GM19239 (cell line): ENCODE results near the gene SMNDC1.
"Not testable (repeated sequence)": the region's sequence is repeated elsewhere in the genome, so short reads cannot be mapped to it uniquely, and the experiment has no call there.

ENCODE experiments used
- DNase-seq: peaks from one replicate; pipeline ENCODE4 v3.0.0; 2011; ENCODE audit warnings: low spot score; ENCODE audit not compliant: insufficient read length
- FAIRE-seq: peaks from 2 replicates; lab custom pipeline; 2011; peaks lifted over from hg19 to GRCh38; lab: Jason Lieb, UNC

Gene SMNDC1

GRCh38 chr10:110304780-110305421 is at the start of gene SMNDC1:
SMNDC1 (minus strand) TSS chr10:110304920; CDS start chr10:110303587, 1,333 bp downstream.
- DNase-seq (peak; percentile 97), FAIRE-seq (peak; percentile 100)

DNA sequence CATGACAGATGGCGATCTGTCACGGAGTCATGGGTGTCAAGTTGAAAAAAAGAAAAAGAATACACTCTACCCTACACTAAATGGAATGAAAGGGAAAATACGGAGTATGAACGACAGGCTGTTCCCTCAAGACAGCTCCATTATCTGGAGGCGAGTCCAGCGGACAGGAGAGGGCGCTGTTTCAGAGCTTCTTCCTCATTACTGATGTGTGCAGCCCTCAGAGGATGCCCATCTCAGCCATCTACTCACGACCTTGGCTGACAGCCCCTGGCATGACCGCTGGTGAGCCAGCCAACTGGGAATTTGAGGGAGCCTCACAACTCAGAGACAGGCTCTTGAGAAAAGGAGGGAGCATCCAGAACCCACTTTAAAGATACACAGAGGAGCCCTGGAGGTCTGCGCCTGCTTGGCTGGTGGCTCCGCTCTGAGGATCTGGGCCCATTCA is 49.6 kb upstream of the SMNDC1 start:
- DNase-seq (no peak), FAIRE-seq (peak; percentile 77)

DNA sequence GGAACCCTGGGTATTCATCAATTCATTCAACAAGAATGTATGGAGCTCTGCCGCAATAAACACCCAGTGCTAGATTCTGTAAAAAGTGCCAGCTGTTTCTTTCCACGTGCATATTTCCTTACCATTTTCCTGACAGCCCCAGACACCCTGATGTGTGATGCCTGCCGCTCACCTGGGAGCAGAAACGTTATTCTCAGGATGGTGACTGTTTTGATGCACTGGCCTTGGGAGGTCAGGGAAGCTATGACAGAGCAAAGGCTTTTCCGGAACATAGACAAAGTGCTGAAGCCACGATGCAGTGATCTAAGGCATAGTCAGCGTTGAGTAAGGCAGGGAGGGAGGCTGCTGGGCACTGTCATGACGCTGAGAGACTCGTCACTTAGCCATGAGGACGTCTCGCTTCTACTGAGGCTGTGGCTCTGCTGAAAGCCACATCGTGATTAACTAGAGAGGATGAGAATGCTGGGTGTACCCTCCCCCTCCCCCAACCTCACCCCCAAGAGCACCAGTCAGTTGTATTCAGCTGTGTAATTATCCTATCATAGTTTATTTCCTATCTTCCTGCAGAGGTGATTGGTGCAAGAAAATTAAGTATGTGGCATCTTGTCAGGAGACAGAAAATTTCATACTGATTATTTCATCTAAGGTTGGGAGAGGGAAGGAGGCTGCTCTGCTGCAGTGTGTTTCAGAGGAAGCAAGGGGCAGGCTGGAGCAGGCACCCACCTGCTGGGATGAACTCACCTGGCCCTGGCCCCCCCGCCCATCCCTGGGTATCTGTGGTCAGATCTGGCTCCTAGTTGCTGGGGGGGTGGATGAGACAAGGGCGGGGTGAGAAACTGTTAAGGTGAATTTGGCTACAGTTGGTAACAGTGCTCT is 48.8 kb upstream of the SMNDC1 start:
- DNase-seq (no peak), FAIRE-seq (no peak)

GRCh38 chr10:110352930-110353243 is 48.2 kb upstream of the SMNDC1 start:
- no peak for DNase-seq
- FAIRE-seq = no peak

DNA sequence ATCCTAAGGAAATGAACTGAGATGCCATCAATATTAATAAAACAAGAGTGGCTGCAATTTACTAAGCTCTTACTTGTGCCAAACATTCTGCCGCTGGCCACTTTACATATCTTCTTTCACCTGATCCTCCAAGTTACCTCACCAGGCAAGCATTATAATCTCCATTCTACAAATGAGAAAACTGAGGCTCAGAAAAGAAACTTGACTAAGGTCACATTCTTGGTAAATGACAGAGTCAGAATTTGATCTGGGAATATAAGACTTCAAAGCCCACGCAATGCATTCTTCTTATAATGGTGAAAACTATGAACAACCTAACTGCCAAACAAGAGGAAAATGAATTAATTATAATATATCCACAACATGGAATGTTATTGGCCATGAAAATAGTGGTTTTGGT is 46.1 kb upstream of the SMNDC1 start:
- DNase-seq (no peak), FAIRE-seq (no peak)

DNA sequence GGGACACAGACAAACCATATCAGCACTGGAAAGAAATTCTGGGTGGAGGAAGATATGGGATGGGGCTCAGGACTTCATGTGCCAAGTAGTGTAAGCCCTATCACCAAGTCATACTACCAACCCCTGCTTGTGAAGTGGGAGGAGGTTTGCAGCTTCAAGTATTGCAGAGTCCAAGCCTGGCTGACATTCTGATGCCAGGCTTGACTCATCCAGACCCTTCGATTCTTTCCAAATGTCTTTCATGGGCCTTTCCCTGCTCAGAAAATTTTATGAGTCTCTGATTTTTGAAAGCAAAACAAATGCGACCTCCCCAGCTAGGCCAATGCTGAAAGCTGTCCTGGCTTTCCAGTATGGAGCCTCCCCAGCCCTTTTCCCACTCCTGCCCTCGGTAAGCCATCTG is 45.1 kb upstream of the SMNDC1 start:
- no peak for FAIRE-seq
- DNase-seq = no peak

GRCh38 chr10:110349386-110349785 is 44.7 kb upstream of the SMNDC1 start:
- FAIRE-seq = no peak
- no peak for DNase-seq

DNA sequence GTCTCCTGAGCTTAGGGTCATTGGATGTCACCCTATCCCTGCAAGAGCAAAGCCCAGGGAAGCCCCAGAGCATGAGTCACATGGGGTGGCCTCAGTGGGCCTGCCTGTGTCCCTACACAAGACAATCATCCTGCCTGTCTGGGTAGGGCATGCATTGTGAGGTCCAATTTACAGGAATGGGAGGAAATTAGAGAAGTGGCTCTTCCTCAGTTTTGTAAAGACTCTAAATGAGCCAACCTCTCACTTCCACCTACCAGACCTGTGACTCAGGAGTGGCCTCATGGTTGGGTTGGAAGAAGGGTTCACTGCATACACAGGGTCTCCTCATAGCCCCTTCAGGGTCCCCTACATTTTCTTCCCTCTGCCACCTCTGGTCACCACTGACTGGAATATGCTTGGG is 43.6 kb upstream of the SMNDC1 start:
- no peak for DNase-seq
- FAIRE-seq = no peak

DNA sequence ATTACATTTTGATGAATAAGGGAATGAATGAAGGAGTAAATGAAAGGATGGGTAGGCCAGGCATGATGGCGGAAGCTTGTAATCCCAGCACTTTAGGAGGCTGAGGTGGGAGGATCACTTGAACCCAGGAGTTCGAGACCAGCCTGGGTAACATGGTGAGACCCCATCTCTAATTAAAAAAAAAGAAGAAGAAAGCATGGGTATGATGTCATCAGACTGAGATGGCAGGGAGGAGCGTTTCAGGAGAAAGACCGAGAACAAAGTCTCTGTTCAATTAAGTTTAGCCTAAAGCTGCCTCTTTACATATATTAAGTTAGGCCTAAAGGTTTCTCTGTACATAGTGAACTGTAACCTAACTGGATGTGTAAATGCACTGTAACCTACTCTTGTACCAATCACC is 42.2 kb upstream of the SMNDC1 start:
- no peak for FAIRE-seq

DNA sequence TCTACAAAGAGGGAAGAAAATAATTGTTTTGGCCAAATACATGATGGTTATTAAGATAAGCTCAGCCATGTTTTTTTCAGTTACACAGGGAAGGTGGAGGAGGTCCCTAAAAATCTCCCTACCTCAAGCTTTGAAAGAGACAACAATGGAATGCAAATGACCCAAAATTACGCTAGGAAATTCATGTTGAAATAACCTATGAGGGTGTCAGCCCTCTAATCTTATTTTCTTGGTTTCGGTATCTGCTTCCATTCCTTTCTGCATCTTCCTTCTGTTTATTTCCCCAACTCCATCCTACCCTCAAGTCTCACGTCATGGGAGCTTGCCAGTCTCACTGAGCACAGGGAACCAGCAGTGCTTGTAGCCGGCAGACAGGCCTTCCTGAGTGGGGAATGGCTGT is 40.6 kb upstream of the SMNDC1 start:
- no peak for FAIRE-seq
- no peak for DNase-seq

More for the DNA sequence above, 42.2 kb upstream of the SMNDC1 start:
- no peak for DNase-seq

- FAIRE-seq = no peak
- no peak for DNase-seq
These were observed 39.9 kb upstream of the SMNDC1 start for GRCh38 chr10:110344622-110345021.

- DNase-seq (no peak), FAIRE-seq (no peak)
These were observed 39.2 kb upstream of the SMNDC1 start for GRCh38 chr10:110343947-110344346.

DNA sequence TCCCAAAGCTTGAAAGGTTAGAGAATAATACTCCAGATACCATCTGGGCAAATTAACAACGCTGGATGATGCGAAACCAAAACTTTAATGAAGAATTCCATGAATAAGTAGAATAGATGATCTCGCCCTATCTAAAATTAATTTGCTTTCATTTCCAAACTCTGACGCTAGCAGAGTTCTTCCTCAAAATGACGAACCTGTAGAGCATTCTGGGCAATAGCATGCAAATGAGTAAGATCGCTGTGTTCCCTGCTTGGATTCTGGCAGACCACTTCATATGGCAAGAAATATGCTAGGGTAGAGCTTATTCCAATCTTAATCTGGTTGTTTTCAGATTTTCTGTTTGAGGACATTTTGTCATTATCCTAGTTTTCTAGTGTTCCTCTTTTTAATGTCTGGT is 36.1 kb upstream of the SMNDC1 start:
- DNase-seq = no peak
- no peak for FAIRE-seq

GRCh38 chr10:110340122-110340521 is 35.4 kb upstream of the SMNDC1 start:
- FAIRE-seq (no peak), DNase-seq (no peak)

DNA sequence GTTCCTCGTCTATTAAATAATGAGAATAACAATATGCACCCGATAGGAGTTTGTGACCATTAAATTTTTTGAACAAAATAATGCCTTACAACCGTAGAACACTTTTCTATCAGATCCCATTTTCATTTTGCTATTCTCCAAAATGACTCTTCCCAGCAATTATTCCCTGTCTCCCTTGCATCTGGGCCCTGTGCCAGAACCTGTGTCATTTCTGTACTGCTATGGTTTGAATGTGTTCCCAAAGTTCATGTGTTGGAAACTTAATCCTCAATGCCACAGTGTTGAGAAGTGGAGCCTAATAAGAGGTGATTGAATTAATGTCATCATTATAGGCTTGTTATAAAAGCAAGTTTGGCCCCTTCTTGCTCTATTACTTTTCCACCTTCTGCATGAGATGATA is 33.2 kb upstream of the SMNDC1 start:
- DNase-seq = no peak
- FAIRE-seq = no peak

DNA sequence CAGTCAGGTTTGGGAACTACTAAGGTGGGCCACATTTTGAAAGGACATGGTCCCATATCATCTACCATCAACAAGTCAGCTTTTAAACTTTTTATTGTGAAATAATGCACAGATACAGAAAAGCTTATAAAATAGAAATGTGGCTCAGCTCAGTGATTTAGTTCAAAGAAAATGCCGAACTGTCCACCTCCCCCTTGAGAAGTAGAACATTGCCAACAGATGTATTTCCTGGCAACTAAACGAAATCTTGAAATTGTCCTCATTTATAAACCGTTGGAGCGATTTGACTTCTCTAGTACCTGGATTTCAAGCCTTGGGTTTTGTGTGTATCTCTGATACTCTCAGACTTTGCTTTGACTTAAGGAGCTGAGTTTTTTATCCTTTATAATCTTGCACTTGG is 32.7 kb upstream of the SMNDC1 start:
- no peak for DNase-seq
- FAIRE-seq = no peak

GRCh38 chr10:110336111-110336721 is 31.5 kb upstream of the SMNDC1 start:
- no peak for DNase-seq
- no peak for FAIRE-seq

GRCh38 chr10:110335314-110336064 is 30.8 kb upstream of the SMNDC1 start:
- FAIRE-seq = no peak
- no peak for DNase-seq

GRCh38 chr10:110334061-110334656 is 29.4 kb upstream of the SMNDC1 start:
- no peak for FAIRE-seq

DNA sequence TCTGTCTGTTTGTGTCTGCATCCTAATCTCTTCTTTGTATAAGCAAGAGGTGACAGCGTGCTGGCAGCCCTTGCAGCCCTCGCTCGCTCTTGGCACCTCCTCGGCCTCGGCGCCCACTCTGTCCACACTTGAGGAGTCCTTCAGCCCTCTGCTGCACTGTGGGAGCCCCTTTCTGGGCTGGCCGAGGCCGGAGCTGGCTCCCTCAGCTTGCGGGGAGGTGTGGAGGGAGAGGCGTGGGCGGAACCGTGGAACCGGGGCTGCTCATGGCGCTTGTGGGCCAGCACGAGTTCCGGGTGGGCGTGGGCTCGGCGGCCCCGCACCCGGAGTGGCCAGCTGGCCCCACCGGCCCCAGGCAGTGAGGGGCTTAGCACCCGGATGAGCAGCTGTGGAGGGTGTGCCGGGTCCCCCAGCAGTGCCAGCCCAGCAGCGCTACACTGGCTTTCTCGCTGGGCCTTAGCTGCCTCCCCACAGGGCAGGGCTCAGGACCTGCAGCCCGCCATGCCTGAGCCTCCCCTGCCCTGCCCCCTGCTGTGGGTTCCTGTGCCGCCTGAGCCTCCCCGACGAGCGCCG is 26.6 kb upstream of the SMNDC1 start:
- not testable (repeated sequence) for DNase-seq, FAIRE-seq

More at GRCh38 chr10:110334061-110334656, 29.4 kb upstream of the SMNDC1 start:
- DNase-seq = no peak
